Measurements from ENCODE around the gene WDFY3. TPM values are rescaled to one million over a fixed set of nuclear protein-coding genes. Genes with fewer than 3 reads are reported as not detected.

Gene WDFY3
- total and polyA plus RNA-seq, 2 of the 4 experiments (the other 2 are of a cell fraction) = 12.5 to 58.1 TPM

DNA sequence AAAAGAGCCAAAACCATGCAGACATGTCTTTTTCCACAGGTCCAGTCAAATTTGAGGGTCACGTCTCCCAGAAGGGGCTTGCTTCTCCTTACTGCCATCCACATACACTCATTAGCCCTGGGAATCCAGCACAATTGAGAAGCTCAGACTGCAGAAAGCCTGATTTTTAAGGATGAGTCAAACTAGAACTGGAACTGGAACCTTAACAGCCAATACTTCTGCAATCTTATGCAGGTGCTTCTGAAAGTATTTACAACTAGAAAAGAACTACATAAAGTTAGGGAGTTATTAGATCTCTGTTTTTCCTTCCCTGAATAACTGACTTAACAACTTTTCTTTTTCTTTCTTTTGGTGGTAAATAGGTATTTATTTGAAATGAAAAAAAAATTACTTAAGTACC, 297.3 kb downstream of the WDFY3 start:
- Histone ChIP-seq H3K9me1 (ENCODE audit: insufficient read depth, low read length) (peaks cover 10% of the 10 kb centered on the region), H3K79me1 (ENCODE audit: low read depth in 1 of 2, low read length in 2 of 2) (0 out of 4 replicates have a peak, but pooled peaks cover 0 to 6% of the 10 kb centered on the region in 2 experiments), H4K5ac (ENCODE audit: low read depth, low read length) (no peak overlapping the region), H3K27me3 (ENCODE audit: control insufficient read depth, insufficient read depth, low read length) (no peaks in the 10 kb centered on the region), H2BK5ac (ENCODE audit: low read depth, low read length, poor library complexity, severe bottlenecking) (no peak overlapping the region), H4K8ac (ENCODE audit: low read depth in 2 of 2, low read length in 2 of 2) (no peak overlapping the region), H2AK9ac (replicated peaks; ENCODE audit: low read depth, low read length, poor library complexity) (no peak overlapping the region), H3K4me1 (ENCODE audit: control insufficient read depth, insufficient read depth, low read length) (peaks cover 10% of the 10 kb centered on the region), H4K20me1 (ENCODE audit: insufficient read depth, low read length) (0 out of 2 replicates have a peak, but pooled peaks cover 3% of the 10 kb centered on the region), H4K91ac (ENCODE audit: insufficient read depth, low read depth, low read length) (no peak overlapping the region), H3K18ac (ENCODE audit: low read depth, low read length) (no peak overlapping the region), H3K4me3 (ENCODE audit: insufficient read depth, low read depth, low read length) (no peak overlapping the region), H2AK5ac (ENCODE audit: low read depth, low read length) (no peak overlapping the region), H3K23ac (ENCODE audit: low read depth, low read length) (no peak overlapping the region), H3K9ac (ENCODE audit: low read depth, low read length) (no peak overlapping the region), H2AFZ (replicated peaks; ENCODE audit: low read length, poor library complexity) (no peak overlapping the region), H3K4me2 (ENCODE audit: low read depth, low read length) (no peak overlapping the region), H2BK20ac (ENCODE audit: low read depth, low read length) (no peak overlapping the region), H2BK15ac (ENCODE audit: low read depth, low read length) (no peak overlapping the region), H2BK120ac (ENCODE audit: low read depth, low read length) (no peak overlapping the region), H3K14ac (replicated peaks; ENCODE audit: low read depth, low read length) (no peak overlapping the region), H3K36me3 (ENCODE audit: control insufficient read depth, insufficient read depth, low read length) (peaks cover 13% of the 10 kb centered on the region), H3K27ac (ENCODE audit: insufficient read depth, low read length) (no peak overlapping the region), H3K9me3 (ENCODE audit: control insufficient read depth, insufficient read depth, low read length) (no peaks in the 10 kb centered on the region), H3K56ac (ENCODE audit: extremely low read depth, insufficient read depth, low read length) (no peak overlapping the region), H3K4ac (ENCODE audit: low read depth, low read length) (no peak overlapping the region)
- dilution Hi-C loops (cut with HindIII; ENCODE audit: low sequenced_read_pairs, unreplicated experiment) = no loop called here
- intact Hi-C loops (cut with micrococcal nuclease) = no loop called here
- ChIA-PET POLR2A (ENCODE audit: unreplicated experiment) (interaction anchor here (0.6 kb wide), 1 partner anchor 1312 kb away, joined by 7 read pairs; no protein-coding TSS in a partner anchor), CTCF (no interaction called here)
- DNase-seq (no peak), ATAC-seq (ENCODE audit: low read depth) (no peak)
- whole genome bisulfite sequencing, 2 experiments (ENCODE audit: extremely low coverage in 2 of 2, insufficient read length in 1 of 2) = 100% methylated on average over 1 of the region's 1 CpG; no CpG with 5 or more reads in 1 of the 2 experiments
- no TSS peak for BruUV-seq (replicated peaks)
- TF ChIP-seq FOS (IDR thresholded peaks at IDR 0.05; ENCODE audit: low read depth, low read length) (no peak), MAFK (IDR thresholded peaks at IDR 0.05; ENCODE audit: low read depth, low read length) (no peak), NFE2L2 (IDR thresholded peaks at IDR 0.05; ENCODE audit: low read depth, low read length) (no peak), RFX5 (IDR thresholded peaks at IDR 0.05; ENCODE audit: low read depth, low read length) (no peak), POLR2A (IDR thresholded peaks at IDR 0.05; ENCODE audit: low read depth, low read length) (no peak), MAZ (IDR thresholded peaks at IDR 0.05; ENCODE audit: borderline replicate concordance, low read depth, low read length) (no peak), SMC3 (IDR thresholded peaks at IDR 0.05; ENCODE audit: low read depth, low read length) (no peak), CHD1 (IDR thresholded peaks at IDR 0.05; ENCODE audit: low read depth, low read length) (no peak), RCOR1 (IDR thresholded peaks at IDR 0.05; ENCODE audit: insufficient replicate concordance, low read length) (no peak), MXI1 (IDR thresholded peaks at IDR 0.05; ENCODE audit: borderline replicate concordance, low read depth, low read length) (no peak)
- TF ChIP-seq, protein P1, sequence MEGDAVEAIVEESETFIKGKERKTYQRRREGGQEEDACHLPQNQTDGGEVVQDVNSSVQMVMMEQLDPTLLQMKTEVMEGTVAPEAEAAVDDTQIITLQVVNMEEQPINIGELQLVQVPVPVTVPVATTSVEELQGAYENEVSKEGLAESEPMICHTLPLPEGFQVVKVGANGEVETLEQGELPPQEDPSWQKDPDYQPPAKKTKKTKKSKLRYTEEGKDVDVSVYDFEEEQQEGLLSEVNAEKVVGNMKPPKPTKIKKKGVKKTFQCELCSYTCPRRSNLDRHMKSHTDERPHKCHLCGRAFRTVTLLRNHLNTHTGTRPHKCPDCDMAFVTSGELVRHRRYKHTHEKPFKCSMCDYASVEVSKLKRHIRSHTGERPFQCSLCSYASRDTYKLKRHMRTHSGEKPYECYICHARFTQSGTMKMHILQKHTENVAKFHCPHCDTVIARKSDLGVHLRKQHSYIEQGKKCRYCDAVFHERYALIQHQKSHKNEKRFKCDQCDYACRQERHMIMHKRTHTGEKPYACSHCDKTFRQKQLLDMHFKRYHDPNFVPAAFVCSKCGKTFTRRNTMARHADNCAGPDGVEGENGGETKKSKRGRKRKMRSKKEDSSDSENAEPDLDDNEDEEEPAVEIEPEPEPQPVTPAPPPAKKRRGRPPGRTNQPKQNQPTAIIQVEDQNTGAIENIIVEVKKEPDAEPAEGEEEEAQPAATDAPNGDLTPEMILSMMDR (conservative IDR thresholded peaks at IDR 0.05; ENCODE audit: low read depth, low read length) = no peak
- TF ChIP-seq, protein P2, sequence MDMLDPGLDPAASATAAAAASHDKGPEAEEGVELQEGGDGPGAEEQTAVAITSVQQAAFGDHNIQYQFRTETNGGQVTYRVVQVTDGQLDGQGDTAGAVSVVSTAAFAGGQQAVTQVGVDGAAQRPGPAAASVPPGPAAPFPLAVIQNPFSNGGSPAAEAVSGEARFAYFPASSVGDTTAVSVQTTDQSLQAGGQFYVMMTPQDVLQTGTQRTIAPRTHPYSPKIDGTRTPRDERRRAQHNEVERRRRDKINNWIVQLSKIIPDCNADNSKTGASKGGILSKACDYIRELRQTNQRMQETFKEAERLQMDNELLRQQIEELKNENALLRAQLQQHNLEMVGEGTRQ (IDR thresholded peaks at IDR 0.05; ENCODE audit: low read depth, low read length) = no peak
- TF ChIP-seq, protein P3, sequence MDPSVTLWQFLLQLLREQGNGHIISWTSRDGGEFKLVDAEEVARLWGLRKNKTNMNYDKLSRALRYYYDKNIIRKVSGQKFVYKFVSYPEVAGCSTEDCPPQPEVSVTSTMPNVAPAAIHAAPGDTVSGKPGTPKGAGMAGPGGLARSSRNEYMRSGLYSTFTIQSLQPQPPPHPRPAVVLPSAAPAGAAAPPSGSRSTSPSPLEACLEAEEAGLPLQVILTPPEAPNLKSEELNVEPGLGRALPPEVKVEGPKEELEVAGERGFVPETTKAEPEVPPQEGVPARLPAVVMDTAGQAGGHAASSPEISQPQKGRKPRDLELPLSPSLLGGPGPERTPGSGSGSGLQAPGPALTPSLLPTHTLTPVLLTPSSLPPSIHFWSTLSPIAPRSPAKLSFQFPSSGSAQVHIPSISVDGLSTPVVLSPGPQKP (IDR thresholded peaks at IDR 0.05; ENCODE audit: borderline replicate concordance, low read depth, low read length) = no peak
- in situ Hi-C loops (cut with MboI; ENCODE audit: low sequenced_read_pairs) = no loop called here
